Lower leg skin (tissue), 4 donors: ENCODE measurements around the gene CACNA1A. TPM values are rescaled to one million over a fixed set of nuclear protein-coding genes. Genes with fewer than 3 reads are reported as not detected.

ENCODE experiments used
- DNase-seq, 2 donors: peaks; one replicate each; pipeline ENCODE4 v3.0.0-alpha.2; 2019; ENCODE audit warnings: low spot score in 2 of 2
- H3K4me3 ChIP-seq: fragments of 200-600 bp; sonication (generic); 2 replicates; pipeline ENCODE4 v1.5.1; 2017; ENCODE audit warnings: mild to moderate bottlenecking, low read depth; ENCODE audit not compliant: poor library complexity, severe bottlenecking
- POLR2A ChIP-seq, 2 donors: fragments of 450-650 bp; IDR thresholded peaks; one replicate each; pipeline ENCODE4 v1.6.1; 2016 to 2017; ENCODE audit warnings: antibody characterized with exemption in 2 of 2, mild to moderate bottlenecking in 1 of 2, moderate library complexity in 1 of 2
- WGBS, 2 donors: methylation state at CpG; one replicate each; pipeline ENCODE4 v1.1.5; 2018; 5-methylcytosine and 5-hydroxymethylcytosine counted together
- intact Hi-C: fragments of 100-400 bp; cut with DNase I; formaldehyde crosslinking; loops from one replicate; pipeline ENCODE4 v1.15.0; 2023; ENCODE audit warnings: low total_unique reads
- total RNA-seq, 4 donors: library from RNA; depleted of rRNA; stranded (reverse); fragments of >200 nt; gene quantifications; one replicate each; pipeline ENCODE4 v1.1.0, GENCODE V29; 2016
- TF ChIP-seq, protein P1 (sequence below), 3 donors: fragments of 450-650 bp; IDR thresholded peaks; one replicate each; pipeline ENCODE4 v1.5.1; 2016; ENCODE audit warnings: antibody characterized with exemption in 3 of 3, mild to moderate bottlenecking in 3 of 3, moderate library complexity in 2 of 3

The CACNA1A gene
- total RNA-seq, 4 donors from 2014 or later = 0.16 to 0.46 (median 0.22) TPM; not detected in 1

DNA sequence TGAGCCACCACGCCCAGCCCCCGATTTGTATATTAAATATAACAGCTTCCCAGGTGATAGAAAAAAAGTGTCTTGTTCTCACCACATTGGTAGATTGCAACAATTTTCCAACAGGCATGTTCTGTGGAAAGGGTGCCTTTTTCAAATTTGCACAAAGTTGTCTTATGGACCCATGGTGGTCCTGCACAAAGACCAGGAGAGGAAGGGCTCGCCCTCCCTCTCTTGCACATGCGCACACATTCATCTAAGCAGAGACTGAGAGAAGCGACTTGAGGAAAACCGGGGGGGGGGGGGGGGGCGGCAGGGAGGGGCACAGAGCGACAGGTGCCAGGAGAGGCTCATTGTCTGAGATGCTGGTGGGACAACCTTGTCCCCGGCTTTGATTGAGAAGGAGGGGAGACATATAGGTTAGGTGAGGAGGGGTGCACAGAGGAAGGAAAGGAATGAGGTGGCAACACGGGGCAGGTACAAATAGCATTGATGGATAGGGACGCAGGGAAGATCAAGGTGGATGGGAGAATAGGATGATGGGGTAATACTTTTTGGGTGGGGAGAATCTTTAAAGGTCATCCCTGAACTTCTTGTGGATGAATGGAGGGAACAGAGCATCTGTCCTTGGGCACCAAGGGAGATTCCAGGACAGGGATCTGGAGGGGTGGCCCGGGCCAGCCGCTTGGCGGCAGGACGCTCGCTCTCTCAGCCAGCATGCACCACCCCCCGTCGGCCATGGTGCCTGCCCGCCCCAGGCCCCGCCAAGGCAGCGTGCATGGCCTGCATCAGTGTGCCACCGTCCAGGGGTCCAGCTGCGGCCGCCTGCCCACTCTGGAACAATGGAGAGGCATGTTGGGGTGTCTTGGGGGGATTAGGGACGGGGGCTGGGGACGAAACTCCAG, 280.1 kb downstream of the CACNA1A start:
- DNase-seq = no peak

DNA sequence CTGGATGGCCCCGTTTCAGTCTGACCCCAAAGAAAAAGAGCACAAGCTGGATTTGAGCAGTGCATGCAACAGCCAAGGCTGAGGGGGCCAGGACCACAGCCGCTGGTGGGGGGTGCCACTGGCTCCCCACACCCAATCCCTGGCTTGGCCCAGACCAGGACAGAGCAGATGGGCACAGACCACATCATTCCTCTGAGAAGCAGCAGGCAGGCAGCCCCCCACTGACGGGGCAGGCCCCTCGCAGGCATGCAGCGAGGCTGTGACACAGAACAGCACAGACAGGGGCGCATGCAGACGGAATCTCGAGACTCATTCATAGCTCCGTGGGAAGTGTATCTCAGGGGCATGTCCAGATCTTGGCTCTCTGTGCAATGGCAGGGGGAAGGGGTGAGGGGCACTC, 281.2 kb downstream of the CACNA1A start:
- DNase-seq = no peak
- TF ChIP-seq, protein P1, sequence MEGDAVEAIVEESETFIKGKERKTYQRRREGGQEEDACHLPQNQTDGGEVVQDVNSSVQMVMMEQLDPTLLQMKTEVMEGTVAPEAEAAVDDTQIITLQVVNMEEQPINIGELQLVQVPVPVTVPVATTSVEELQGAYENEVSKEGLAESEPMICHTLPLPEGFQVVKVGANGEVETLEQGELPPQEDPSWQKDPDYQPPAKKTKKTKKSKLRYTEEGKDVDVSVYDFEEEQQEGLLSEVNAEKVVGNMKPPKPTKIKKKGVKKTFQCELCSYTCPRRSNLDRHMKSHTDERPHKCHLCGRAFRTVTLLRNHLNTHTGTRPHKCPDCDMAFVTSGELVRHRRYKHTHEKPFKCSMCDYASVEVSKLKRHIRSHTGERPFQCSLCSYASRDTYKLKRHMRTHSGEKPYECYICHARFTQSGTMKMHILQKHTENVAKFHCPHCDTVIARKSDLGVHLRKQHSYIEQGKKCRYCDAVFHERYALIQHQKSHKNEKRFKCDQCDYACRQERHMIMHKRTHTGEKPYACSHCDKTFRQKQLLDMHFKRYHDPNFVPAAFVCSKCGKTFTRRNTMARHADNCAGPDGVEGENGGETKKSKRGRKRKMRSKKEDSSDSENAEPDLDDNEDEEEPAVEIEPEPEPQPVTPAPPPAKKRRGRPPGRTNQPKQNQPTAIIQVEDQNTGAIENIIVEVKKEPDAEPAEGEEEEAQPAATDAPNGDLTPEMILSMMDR (IDR thresholded peaks at IDR 0.05) = no peak
- no peak for TF ChIP-seq POLR2A (IDR thresholded peaks at IDR 0.05)
- intact Hi-C loops = no loop called here
- WGBS, 2 donors = 64 to 66% methylated on average over 9 of the region's 9 CpGs
- H3K4me3 ChIP-seq = no peak overlapping the region

More for the DNA sequence above, 280.1 kb downstream of the CACNA1A start:
- intact Hi-C loops = no loop called here
- WGBS, 2 donors = 75 to 78% methylated on average over 25 of the region's 26 CpGs
- no peak overlapping the region for H3K4me3 ChIP-seq
- no peak for TF ChIP-seq POLR2A (IDR thresholded peaks at IDR 0.05)
- TF ChIP-seq, protein P1 (IDR thresholded peaks at IDR 0.05) = no peak

DNA sequence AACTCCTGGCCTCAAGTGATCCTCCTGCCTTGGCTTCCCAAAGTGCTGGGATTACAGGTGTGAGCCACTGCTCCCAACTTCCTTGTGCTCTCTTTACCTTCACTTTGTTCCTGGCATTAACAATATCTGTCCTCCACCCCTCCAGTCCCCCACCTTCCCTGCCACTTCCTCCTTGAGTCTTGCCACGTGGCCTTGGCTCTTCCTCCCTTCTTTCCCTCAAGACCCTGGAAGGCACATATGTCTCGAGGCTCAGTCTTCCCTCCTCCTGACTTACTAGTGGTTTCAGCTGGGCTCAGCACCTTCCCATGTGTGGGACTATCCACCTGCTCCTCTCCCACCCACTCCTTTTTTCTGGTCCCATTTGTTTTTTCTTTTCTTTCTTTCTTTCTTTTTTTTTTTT, 285.4 kb downstream of the CACNA1A start:
- no peak for DNase-seq
- 47 to 50% methylated on average over 2 of the region's 2 CpGs for whole genome bisulfite sequencing, 2 donors
- TF ChIP-seq POLR2A (IDR thresholded peaks at IDR 0.05) = no peak
- TF ChIP-seq, protein P1 (IDR thresholded peaks at IDR 0.05) = no peak
- H3K4me3 ChIP-seq = no peak overlapping the region
- intact Hi-C loops = no loop called here

DNA sequence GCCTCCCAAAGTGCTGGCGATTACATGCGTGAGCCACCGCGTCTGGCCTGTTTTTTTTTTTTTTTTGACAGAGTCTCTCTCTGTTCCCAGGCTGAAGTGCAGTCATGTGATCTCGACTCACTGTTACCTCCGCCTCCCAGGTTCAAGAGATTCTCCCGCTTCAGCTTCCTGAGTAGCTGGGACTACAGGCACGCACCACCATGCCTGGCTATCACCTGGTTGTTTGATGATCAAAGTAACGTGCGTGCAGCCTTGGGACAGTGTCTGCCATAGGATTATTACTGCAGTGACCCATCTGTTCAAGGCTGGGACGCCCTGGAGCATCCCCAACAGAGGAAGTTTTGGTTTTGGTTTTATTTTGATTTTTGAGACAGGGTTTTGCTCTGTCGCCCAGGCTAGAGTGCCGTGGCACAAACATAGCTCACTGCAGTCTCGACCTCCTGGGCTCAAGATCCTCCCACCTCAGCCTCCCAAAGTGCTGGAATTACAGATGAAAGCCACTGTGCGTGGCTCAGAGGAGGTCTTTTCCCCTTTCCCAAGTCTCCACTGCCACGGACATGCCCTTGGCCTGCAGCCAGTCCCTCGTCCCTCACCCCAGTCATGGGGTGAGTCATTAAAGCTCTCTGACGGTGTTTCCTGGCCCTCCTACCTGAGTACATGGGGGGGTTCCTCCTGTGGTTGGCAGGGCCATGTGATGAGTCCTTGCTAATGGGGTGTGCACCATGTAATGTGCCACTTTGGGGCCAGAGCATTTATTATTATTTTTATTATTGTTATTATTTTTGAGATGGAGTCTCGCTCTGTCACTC, 290.5 kb downstream of the CACNA1A start:
- no peak overlapping the region for H3K4me3 ChIP-seq
- 64 to 68% methylated on average over 19 of the region's 19 CpGs for WGBS, 2 donors
- intact Hi-C loops = no loop called here
- DNase-seq = no peak
- TF ChIP-seq, protein P1 (IDR thresholded peaks at IDR 0.05) = no peak
- TF ChIP-seq POLR2A (IDR thresholded peaks at IDR 0.05) = no peak

DNA sequence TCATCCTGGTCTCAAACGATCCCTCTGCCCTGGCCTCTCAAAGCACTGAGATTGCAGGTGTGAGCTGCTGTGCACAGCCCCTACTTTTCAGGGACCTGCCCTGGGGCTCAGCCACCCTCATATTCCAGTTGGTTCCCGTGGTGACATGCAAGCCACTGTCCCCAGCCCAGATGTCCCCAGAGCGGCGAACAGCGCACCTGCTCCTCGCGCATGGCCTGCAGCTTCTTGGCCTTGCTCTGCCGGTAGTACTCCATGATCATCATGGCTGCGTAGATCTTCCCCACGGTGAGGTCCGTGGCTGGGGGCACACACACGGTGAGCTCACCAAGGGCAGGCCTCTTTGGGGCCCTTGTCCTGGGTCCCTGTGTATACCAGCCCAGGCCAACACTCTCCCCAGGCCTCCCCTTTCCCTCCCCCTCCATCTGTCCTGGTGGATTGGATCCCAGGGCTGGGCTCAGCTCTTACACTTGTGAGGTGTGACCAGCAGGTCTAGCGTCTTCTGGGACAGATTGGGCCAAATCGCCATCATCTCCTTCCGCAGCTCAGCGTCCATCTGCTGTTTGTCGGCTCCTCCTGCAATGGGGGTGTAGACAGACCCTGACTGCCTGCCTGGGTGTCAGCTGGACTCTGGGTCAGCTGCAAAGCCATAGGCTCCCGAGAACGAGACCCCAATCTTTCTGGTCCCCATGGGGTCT, 292.1 kb downstream of the CACNA1A start:
- no peak for DNase-seq
- WGBS, 2 donors = 87 to 88% methylated on average over 14 to 19 of the region's 19 CpGs
- H3K4me3 ChIP-seq = no peak overlapping the region
- intact Hi-C loops = no loop called here
- TF ChIP-seq, protein P1 (IDR thresholded peaks at IDR 0.05) = no peak
- TF ChIP-seq POLR2A (IDR thresholded peaks at IDR 0.05) = no peak
